ENCODE data around the gene TLE3.

Gene TLE3

DNA sequence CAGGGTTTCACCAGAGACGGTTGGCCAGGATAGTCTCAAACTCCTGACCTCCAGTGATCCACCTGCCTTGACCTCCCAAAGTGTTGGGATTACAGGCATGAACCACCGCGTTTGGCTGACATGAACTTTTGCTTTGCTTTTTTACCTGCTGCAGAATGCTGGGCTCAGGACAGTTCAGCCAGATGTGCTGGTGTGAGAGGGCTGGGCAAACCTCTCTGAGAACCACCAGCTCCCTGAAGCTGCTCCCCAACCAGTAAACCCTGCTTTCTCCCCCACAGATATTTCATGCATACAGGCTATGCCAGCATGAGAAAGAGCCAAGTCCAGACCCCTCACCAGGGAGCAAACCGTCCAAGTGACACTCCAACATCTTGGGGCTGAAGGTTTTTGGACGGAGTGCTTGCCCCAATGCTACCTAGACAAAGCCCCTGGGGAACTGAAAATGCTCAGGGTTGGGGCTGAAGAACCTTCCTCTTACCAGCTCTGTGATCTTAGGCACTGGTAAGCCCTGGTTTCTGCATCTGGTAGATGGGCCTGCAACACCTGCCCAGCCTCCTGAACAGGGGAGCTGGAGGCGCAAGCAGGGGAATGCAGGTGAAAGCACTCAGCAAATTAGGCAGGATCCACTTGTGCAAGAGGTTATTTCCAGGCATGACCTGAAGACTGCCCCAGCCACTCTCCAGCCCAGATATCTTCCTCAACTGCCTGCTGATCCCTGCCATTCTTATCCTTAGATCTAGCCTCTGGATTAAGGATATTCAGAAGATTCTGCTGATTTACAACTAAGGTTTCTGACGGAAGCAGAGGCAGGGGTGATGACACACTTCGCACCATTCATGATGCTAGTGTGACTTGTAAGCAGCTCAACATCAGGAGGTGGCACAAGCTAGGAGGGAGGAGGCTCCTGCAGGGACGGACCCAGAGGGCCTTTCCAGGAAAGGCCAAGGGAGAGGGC lies 78.8 kb downstream of the TLE3 start:
- no peak overlapping the region for H3K4me3 ChIP-seq (ENCODE audit: low read depth, low read length)
- H3K36me3 ChIP-seq = no peaks in the 10 kb centered on the region
- 0 out of 2 replicates have a peak overlapping the region, but pooled peaks have one; percentile 17 for H3K27ac ChIP-seq
- no peaks in the 10 kb centered on the region for H3K9me3 ChIP-seq (ENCODE audit: severe bottlenecking)
- no peaks in the 10 kb centered on the region for H3K27me3 ChIP-seq (ENCODE audit: insufficient read depth, low read depth, severe bottlenecking)
- TF ChIP-seq, protein P1, sequence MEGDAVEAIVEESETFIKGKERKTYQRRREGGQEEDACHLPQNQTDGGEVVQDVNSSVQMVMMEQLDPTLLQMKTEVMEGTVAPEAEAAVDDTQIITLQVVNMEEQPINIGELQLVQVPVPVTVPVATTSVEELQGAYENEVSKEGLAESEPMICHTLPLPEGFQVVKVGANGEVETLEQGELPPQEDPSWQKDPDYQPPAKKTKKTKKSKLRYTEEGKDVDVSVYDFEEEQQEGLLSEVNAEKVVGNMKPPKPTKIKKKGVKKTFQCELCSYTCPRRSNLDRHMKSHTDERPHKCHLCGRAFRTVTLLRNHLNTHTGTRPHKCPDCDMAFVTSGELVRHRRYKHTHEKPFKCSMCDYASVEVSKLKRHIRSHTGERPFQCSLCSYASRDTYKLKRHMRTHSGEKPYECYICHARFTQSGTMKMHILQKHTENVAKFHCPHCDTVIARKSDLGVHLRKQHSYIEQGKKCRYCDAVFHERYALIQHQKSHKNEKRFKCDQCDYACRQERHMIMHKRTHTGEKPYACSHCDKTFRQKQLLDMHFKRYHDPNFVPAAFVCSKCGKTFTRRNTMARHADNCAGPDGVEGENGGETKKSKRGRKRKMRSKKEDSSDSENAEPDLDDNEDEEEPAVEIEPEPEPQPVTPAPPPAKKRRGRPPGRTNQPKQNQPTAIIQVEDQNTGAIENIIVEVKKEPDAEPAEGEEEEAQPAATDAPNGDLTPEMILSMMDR (IDR thresholded peaks at IDR 0.05; ENCODE audit: low read depth, low read length) = no peak
- peak; percentile 66 for DNase-seq

DNA sequence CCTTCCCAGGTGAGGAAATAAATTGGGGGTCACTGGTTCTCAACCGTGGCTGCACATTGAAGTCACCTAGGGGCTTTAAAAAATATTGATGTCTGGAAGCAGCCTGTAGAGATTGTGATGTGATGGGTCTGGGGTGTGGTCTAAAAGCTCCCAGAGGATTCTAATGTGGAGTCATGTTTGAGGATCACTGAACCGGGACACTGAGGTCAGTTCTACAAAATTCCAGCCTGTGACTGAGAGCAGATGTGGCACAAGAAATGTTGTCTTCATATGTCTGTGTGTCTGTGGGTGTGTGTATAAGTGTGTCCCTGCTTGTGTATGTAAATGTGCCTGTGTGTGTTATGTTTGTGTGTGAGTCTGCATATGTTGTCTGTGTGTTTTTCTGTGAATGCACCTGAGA lies 79.9 kb downstream of the TLE3 start:
- DNase-seq = no peak
- H3K9me3 ChIP-seq (ENCODE audit: severe bottlenecking) = no peaks in the 10 kb centered on the region
- H3K27ac ChIP-seq = no peak overlapping the region
- no peaks in the 10 kb centered on the region for H3K27me3 ChIP-seq (ENCODE audit: insufficient read depth, low read depth, severe bottlenecking)
- H3K4me3 ChIP-seq (ENCODE audit: low read depth, low read length) = no peak overlapping the region
- TF ChIP-seq, protein P1 (IDR thresholded peaks at IDR 0.05; ENCODE audit: low read depth, low read length) = no peak
- H3K36me3 ChIP-seq = no peaks in the 10 kb centered on the region

DNA sequence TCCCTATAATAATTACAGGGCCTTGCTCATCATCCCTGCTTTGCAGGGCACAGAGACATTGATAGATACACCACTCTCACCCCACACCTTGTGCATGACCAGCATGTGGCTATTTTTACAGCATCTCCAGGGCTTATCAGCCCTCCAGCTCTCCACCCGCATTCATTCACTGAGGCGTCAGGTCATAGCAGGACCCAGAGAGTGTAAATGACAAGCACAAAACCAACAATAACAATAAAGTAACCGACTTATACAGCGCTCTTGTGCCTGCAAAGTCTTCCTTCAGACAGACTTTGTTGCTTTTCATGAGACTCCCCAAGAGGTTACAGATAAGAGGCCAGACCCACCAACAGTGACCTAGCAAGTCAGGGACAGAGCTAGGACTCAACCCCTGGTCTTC lies 80.7 kb downstream of the TLE3 start:
- Histone ChIP-seq H3K4me3 (ENCODE audit: low read depth, low read length) (no peak overlapping the region), H3K36me3 (no peaks in the 10 kb centered on the region), H3K27me3 (ENCODE audit: insufficient read depth, low read depth, severe bottlenecking) (no peaks in the 10 kb centered on the region), H3K9me3 (ENCODE audit: severe bottlenecking) (no peaks in the 10 kb centered on the region), H3K27ac (no peak overlapping the region)
- no peak for DNase-seq
- TF ChIP-seq, protein P1 (IDR thresholded peaks at IDR 0.05; ENCODE audit: low read depth, low read length) = no peak

- H3K36me3 ChIP-seq = no peaks in the 10 kb centered on the region
- no peak overlapping the region for H3K27ac ChIP-seq
- DNase-seq = no peak
- H3K4me3 ChIP-seq (ENCODE audit: low read depth, low read length) = no peak overlapping the region
- H3K27me3 ChIP-seq (ENCODE audit: insufficient read depth, low read depth, severe bottlenecking) = no peaks in the 10 kb centered on the region
- TF ChIP-seq, protein P1 (IDR thresholded peaks at IDR 0.05; ENCODE audit: low read depth, low read length) = no peak
- H3K9me3 ChIP-seq (ENCODE audit: severe bottlenecking) = no peaks in the 10 kb centered on the region
Measured at GRCh38 chr15:70016511-70016994, 81.2 kb downstream of the TLE3 start.

DNA sequence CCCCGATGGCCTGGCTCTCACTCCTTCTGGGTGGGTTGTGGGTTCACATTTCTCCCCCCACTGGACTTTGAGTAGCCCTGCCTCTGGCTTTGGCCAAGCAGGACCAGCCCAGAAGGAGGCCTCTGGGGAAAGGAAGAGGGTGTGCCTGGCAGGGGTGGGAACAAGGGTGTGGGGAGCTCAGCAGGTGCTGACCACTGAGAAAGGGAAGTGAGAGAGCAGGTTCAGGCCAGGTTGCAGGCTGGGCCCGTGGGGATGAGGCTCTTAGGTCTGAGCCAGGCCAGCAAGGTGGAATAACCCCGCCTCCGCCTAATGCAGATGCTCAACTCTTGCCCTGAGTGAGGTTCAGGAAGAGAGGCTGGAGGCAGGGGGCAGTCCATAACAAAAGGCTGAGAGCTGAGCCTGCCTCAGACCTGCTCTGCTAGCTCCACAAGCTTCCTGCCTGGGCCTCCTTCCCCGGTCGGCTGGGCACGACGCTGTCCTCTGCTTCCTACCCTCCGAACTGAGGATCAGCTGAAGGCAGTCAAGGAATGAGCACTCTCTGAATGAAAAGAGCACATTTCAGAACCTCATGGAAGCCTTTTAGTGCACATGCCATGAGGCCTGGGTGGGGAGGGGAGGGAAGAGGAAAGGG lies 82.7 kb downstream of the TLE3 start:
- Histone ChIP-seq H3K36me3 (no peaks in the 10 kb centered on the region), H3K27ac (no peak overlapping the region; the same call in 1 of the 2 replicates), H3K9me3 (ENCODE audit: severe bottlenecking) (no peaks in the 10 kb centered on the region), H3K4me3 (ENCODE audit: low read depth, low read length) (no peak overlapping the region), H3K27me3 (ENCODE audit: insufficient read depth, low read depth, severe bottlenecking) (no peaks in the 10 kb centered on the region)
- peak; percentile 71 for DNase-seq
- TF ChIP-seq, protein P1 (IDR thresholded peaks at IDR 0.05; ENCODE audit: low read depth, low read length) = 0 out of 2 replicates have a peak, but pooled peaks have one; percentile 15
